ENCODE results near the gene ZNF615. TPM values are rescaled to one million over a fixed set of nuclear protein-coding genes. Genes with fewer than 3 reads are reported as not detected.

The ZNF615 gene
- total and polyA plus RNA-seq, 2 of the 4 experiments (the other 2 are of a cell fraction), result 2.0 to 10.9 TPM

DNA sequence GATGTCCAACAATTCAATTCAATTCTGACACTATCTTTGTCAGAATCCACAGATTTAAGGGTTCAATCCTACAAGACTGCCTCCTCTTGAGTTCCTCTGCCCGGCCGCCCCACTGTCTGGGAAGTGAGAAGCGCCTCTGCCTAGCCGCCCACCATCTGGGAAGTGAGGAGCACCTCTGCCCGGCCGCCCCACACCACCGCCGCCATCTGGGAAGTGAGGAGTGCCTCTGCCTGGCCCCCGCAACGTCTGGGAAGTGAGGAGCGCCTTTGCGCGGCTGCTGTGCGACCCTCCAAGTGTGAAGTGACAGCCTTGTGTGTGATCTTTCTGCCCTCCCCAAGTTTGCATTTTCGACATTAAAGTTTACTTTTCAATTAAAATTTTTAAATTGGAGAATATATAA, 14.2 kb upstream of the ZNF615 start:
- dilution Hi-C loops (cut with HindIII; ENCODE audit: low sequenced_read_pairs, unreplicated experiment), result no loop called here
- no peak overlapping the region for H3K27ac ChIP-seq (ENCODE audit: insufficient read depth, low read length)
- POLR2A ChIA-PET (ENCODE audit: unreplicated experiment), result no interaction called here
- H2AFZ ChIP-seq (replicated peaks; ENCODE audit: low read length, poor library complexity), result no peak overlapping the region
- intact Hi-C loops (cut with micrococcal nuclease), result no loop called here
- no peak overlapping the region for H4K91ac ChIP-seq (ENCODE audit: insufficient read depth, low read depth, low read length)
- CTCF ChIA-PET, result no interaction called here
- peaks cover 48% of the 10 kb centered on the region for H3K36me3 ChIP-seq (ENCODE audit: control insufficient read depth, insufficient read depth, low read length)
- no peak overlapping the region for H3K23ac ChIP-seq (ENCODE audit: low read depth, low read length)
- no peak overlapping the region for H3K4ac ChIP-seq (ENCODE audit: low read depth, low read length)
- H3K27me3 ChIP-seq (ENCODE audit: control insufficient read depth, insufficient read depth, low read length), result no peaks in the 10 kb centered on the region
- peaks cover under 1% of the 10 kb centered on the region; the same call in 1 of the 2 replicates for H3K4me1 ChIP-seq (ENCODE audit: control insufficient read depth, insufficient read depth, low read length)
- peaks cover 18% of the 10 kb centered on the region for H3K9me3 ChIP-seq (ENCODE audit: control insufficient read depth, insufficient read depth, low read length)
- no peak overlapping the region for H3K14ac ChIP-seq (replicated peaks; ENCODE audit: low read depth, low read length)
- BruUV-seq (replicated peaks), result no TSS peak
- DNase-seq, result no peak
- in situ Hi-C loops (cut with MboI; ENCODE audit: low sequenced_read_pairs), result no loop called here
- no peak overlapping the region for H3K4me2 ChIP-seq (ENCODE audit: low read depth, low read length)
- H3K79me1 ChIP-seq (ENCODE audit: low read depth in 1 of 2, low read length in 2 of 2), result peaks cover 11 to 29% of the 10 kb centered on the region in 2 experiments
- H4K5ac ChIP-seq (ENCODE audit: low read depth, low read length), result no peak overlapping the region
- H2BK15ac ChIP-seq (ENCODE audit: low read depth, low read length), result no peak overlapping the region
- TF ChIP-seq FOS (IDR thresholded peaks at IDR 0.05; ENCODE audit: low read depth, low read length) (no peak), MAZ (IDR thresholded peaks at IDR 0.05; ENCODE audit: borderline replicate concordance, low read depth, low read length) (no peak)
- H2AK9ac ChIP-seq (replicated peaks; ENCODE audit: low read depth, low read length, poor library complexity), result no peak overlapping the region
- no peak overlapping the region for H2BK20ac ChIP-seq (ENCODE audit: low read depth, low read length)
- no peak overlapping the region for H3K18ac ChIP-seq (ENCODE audit: low read depth, low read length)
- H3K56ac ChIP-seq (ENCODE audit: extremely low read depth, insufficient read depth, low read length), result no peak overlapping the region
- no peak overlapping the region for H2AK5ac ChIP-seq (ENCODE audit: low read depth, low read length)
- no peak overlapping the region for H3K4me3 ChIP-seq (ENCODE audit: insufficient read depth, low read depth, low read length)
- no peaks in the 10 kb centered on the region for H4K20me1 ChIP-seq (ENCODE audit: insufficient read depth, low read length)
- no peaks in the 10 kb centered on the region for H3K9me1 ChIP-seq (ENCODE audit: insufficient read depth, low read length)
- ATAC-seq (ENCODE audit: low read depth), result no peak
- H4K8ac ChIP-seq (ENCODE audit: low read depth in 2 of 2, low read length in 2 of 2), result no peak overlapping the region
- H3K9ac ChIP-seq (ENCODE audit: low read depth, low read length), result no peak overlapping the region
- no peak overlapping the region for H2BK120ac ChIP-seq (ENCODE audit: low read depth, low read length)
- WGBS, 2 experiments (ENCODE audit: extremely low coverage in 2 of 2, insufficient read length in 1 of 2), result no CpG with 5 or more reads among the region's 15 CpGs
- no peak overlapping the region for H2BK5ac ChIP-seq (ENCODE audit: low read depth, low read length, poor library complexity, severe bottlenecking)

Data from IMR-90 (cell line).